Measurements from ENCODE around the gene DBH.

- TF ChIP-seq EZH2 (IDR thresholded peaks at IDR 0.05; ENCODE audit: borderline replicate concordance, low read depth, low read length, severe bottlenecking), result no peak
- TF ChIP-seq CTCF (IDR thresholded peaks at IDR 0.05; ENCODE audit: borderline replicate concordance, extremely low read depth, low read length, poor library complexity, severe bottlenecking), result no peak
Measured at GRCh38 chr9:133606708-133607025, 29.5 kb upstream of the DBH start.

Measured in DND-41 (cell line).